T1000 (cell line): ENCODE data around the gene GPR146.

ENCODE experiments used
- DNase-seq: peaks from one replicate; lab custom pipeline; 2025; ENCODE audit warnings: mixed read lengths; lab: John Stamatoyannopoulos, UW

Gene GPR146

GRCh38 chr7:1092806-1093501 lies 48.6 kb downstream of the GPR146 start:
- DNase-seq: no peak

GRCh38 chr7:1093502-1093843 lies 49.1 kb downstream of the GPR146 start:
- DNase-seq: no peak

GRCh38 chr7:1093916-1094508 lies 49.7 kb downstream of the GPR146 start:
- DNase-seq: no peak

GRCh38 chr7:1094870-1095269 lies 50.5 kb downstream of the GPR146 start:
- no peak for DNase-seq

- no peak for DNase-seq
These were observed 51.3 kb downstream of the GPR146 start for GRCh38 chr7:1095621-1096155.

GRCh38 chr7:1096156-1097119 lies 52.1 kb downstream of the GPR146 start:
- no peak for DNase-seq

DNA sequence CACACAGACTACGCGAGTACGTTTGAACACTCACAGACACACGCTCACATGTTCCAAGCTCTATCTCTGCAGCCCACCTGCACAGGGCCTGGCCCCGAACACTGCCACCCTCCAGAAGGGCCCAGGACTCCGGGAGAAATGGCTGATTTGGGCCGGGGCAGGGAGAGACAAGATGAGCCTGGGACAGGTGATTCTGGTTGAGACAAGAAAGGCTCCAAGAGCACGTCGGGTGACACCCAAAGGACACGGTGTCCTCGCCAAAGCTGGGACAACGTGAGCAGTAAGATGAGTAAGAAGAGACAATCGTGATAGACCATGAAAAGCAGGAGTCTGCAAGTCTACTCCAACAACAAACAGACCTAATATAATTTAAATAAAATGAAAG lies 52.8 kb downstream of the GPR146 start:
- no peak for DNase-seq

GRCh38 chr7:1098243-1099153 lies 54.2 kb downstream of the GPR146 start:
- DNase-seq: no peak

GRCh38 chr7:1099154-1099542 lies 54.8 kb downstream of the GPR146 start:
- DNase-seq: no peak

GRCh38 chr7:1099637-1100036 lies 55.3 kb downstream of the GPR146 start:
- DNase-seq: no peak

DNA sequence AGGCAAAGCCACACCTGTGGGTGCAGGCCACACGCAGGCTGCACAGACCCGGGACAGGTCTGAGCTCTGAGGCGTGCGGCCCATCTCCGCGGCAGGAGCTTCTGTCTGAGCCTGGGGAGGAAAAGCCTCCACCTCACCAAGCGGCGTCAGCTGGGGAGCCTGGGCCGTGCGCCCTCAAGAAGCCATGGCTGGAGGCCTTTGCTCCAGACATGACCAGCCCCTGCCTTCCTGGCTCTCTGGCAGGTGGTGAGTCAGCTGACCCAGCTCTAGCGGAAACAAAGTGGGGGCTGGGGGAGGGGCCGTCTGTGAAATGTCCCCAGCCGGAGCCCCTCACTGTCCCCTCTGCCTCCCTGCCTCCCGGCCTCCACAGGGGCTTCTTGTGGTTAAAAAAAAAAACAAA lies 56.0 kb downstream of the GPR146 start:
- no peak for DNase-seq

GRCh38 chr7:1100834-1101562 lies 56.7 kb downstream of the GPR146 start:
- DNase-seq: no peak

DNA sequence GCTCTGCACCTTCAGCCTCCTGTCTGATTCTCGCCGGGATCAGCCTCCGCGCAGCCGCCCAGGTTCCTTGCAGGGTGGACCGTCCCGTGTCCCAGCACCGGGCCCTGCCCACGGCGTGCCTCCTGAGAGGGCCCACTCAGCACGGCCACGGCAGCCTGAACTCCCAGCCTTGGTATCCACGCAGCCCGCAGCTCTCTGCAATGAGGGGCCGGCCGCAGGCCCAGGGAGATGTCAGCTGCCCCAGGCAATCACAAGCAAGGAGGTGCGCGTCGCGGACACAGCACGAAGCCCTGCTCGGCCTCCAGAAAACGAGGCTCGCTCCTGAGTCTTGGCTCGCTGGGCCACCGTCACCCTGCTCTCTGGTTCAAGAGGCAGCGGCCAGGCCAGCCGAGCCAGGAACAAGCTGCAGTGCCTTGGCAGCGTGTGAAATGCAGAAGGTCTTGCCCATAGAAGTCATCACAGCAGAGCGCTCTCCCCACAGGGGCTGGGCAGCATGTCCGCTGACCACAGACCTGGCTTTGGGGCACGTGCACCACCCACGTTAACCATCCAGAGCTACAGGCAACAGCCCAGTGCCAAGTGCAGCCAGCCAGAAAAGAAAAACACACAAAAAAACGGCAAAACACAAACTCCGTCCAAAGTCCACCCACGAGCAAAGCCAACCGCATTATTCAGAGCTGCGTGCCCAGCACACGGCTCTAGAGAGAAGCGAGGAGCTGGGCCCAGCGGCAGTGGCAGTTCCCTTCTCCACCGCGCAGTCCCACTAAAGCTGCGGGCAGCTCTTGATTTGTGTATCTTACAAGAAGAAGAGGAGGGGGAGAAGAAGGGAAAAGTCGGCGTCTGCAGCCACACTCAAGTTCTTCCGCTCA lies 57.5 kb downstream of the GPR146 start:
- no peak for DNase-seq

GRCh38 chr7:1103009-1103788 lies 58.9 kb downstream of the GPR146 start:
- DNase-seq: no peak

DNA sequence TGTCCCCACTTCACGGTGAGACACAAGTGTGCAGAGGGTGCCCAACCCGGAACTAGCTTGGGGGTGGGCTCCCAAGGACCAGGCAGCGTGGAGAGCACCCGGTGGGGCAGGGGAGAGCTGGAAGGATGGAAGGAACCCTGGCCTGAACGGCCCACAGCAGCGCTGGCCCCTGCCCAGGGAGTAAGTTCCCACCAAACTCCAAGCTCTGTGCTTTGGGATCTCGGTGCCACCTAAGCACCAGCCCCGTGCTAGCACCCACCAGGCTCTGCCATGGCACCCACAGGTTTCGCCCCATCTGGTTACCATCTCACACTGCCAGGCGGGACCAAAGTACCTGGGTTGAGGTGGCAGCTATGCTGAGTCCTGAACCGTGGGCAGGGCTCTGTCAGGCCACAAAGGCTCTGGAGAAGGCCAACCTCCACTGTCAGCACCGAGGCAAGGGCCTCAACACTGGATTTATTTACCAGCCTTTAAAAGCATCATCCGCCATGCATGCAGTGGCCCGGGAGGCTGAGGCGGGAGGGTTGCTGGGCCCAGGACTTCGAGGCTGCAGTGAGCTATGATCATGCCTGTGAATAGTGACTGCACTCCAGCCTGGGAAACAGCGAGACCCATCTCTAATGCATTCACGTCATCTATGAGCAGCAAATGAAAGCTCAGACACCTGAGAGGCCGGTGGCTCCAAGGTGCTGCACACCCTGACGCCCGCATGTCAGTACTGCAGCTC lies 59.6 kb downstream of the GPR146 start:
- no peak for DNase-seq

DNA sequence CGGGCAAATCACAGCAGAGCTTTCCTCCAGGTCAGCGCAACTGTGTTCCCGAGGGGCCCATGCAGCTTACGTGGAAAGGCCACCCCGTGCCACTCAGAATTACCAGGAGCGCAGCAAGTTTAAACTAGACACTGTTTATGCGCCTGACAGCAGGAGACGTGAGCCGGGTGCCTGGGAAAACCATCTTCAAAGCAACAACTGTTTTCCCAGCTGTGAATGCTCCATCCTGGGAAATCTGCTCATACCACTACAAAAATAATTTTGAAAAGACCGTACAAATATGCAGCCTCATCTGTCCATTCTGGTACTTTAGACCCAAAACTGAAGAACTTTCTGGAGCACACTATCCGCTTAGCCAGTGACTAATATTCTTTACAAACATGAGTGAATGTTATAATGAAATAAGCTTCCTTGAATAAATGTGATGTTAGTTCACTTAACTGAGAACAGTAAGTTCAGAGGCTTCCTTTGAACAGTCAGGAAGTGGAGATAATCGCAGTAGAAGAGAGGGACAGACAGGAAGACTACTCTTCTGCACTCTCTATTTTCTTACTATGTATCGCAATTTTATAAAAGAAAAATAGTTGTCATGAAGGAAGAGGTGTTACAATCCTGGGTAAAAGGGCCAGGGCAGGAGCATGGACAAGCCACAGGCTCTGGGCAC lies 60.3 kb downstream of the GPR146 start:
- no peak for DNase-seq

DNA sequence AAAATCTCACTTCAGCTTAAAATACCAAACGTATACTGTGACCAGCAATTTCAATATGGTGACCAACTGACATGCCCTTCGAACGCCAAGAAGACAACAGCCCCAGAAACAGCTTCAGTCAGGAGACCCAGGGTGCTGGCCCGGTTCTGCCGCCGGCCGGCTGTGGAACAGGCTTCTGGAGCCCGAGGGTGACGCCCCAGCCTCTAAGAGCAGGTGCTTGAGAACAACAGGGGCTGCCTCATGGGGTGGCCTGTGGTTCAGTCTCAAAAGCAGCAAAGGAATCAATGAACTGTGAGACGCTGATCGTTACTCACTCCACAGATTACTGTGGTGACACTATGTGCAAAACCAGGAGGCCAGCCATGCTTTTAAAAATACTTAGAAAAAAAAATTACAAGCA lies 60.8 kb downstream of the GPR146 start:
- DNase-seq: no peak
